ENCODE data around the gene UQCC3.

Gene UQCC3

DNA sequence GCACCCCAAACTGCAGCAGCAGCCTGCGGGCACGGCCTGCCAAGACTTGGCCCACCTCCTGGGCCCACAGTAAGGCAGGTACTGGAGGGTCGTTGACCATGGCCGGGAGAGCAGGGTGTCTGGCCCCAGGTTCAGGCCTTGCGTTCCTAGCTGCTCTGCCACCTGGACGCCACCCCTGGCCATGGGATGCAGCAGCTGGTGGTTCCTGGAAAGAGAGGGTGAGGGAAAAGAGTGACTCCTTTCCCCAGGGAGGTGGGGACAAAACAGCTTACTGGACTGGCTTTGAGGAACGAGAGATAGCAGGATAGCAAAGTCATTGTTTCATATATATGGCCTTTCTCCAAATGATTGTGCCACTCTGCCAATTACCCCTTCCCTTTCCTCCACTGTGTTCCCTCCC lies 33.9 kb downstream of the UQCC3 start:
- TF ChIP-seq, protein P1, sequence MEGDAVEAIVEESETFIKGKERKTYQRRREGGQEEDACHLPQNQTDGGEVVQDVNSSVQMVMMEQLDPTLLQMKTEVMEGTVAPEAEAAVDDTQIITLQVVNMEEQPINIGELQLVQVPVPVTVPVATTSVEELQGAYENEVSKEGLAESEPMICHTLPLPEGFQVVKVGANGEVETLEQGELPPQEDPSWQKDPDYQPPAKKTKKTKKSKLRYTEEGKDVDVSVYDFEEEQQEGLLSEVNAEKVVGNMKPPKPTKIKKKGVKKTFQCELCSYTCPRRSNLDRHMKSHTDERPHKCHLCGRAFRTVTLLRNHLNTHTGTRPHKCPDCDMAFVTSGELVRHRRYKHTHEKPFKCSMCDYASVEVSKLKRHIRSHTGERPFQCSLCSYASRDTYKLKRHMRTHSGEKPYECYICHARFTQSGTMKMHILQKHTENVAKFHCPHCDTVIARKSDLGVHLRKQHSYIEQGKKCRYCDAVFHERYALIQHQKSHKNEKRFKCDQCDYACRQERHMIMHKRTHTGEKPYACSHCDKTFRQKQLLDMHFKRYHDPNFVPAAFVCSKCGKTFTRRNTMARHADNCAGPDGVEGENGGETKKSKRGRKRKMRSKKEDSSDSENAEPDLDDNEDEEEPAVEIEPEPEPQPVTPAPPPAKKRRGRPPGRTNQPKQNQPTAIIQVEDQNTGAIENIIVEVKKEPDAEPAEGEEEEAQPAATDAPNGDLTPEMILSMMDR (IDR thresholded peaks at IDR 0.05; ENCODE audit: insufficient read depth, missing control alignments): no peak
- DNase-seq (ENCODE audit: insufficient read length, low spot score): no peak
- no peak for FAIRE-seq

DNA sequence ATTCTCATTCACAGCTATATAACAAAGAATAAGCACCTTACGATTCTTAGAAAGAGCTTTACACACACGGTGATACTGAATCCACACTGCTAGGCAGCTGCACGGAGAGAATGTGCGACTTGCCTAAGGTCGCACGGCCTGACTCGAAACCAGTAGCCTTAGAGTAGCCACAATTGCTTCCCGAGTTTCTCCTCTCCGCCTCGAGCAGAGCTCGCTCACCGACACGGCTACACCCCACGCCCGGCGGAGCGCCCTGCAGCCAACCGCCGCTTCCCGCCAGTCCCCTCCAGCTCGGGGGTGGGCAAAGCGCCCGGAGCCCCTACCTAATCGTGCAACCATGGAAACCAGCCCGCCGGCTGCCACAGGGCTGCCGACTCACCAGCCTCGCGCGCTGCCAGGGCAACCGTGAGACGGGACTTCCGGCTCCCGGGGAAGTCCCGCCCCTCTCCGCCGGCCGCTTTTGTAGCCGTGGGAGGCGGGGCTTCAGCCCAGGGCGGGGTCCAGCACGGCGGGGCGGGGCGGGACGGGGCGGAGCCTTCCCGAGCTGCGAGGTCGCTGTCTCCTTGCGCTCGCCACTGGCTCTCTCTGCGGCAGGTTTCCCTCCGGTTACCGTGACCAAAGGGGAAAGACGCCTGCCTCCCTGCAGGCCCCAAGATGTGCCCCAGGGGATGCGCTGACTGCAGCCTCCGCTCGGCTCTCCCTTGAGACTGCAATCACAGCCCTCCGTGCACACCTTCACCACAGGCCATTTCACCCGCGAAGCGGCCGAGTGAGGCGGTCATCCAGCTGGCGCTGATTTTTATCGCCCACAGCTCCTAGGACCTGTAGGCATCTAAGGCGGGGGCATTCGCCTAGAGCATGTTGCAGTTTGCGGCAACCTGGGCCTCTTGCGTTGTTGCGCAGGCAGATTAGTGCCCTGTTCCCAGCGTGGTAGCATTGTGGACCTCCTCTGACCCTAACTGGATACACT lies 34.7 kb downstream of the UQCC3 start:
- DNase-seq (ENCODE audit: insufficient read length, low spot score): peak; percentile 84
- no peak for FAIRE-seq
- TF ChIP-seq, protein P1 (IDR thresholded peaks at IDR 0.05; ENCODE audit: insufficient read depth, missing control alignments): no peak

DNA sequence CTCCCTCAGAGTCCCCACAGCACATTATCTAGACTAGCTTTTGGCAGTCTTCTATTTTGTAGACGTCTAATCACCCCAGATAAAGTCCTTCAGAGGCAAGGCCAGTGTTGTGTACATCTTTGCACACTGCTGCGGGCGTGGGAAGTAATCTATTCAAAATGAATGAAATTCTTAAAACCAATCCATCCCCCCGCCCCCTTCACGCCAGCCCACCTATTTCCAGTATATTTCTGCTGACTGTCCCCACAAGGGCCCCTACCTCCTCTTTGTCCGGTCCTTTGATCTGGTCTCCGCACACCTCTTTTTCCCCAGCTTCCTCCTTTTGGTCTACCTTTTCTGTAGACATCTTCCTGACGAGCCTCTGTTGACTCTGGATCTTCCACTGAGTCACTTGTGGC lies 35.4 kb downstream of the UQCC3 start:
- DNase-seq (ENCODE audit: insufficient read length, low spot score) (no peak), FAIRE-seq (no peak)
- TF ChIP-seq, protein P1 (IDR thresholded peaks at IDR 0.05; ENCODE audit: insufficient read depth, missing control alignments): no peak

DNA sequence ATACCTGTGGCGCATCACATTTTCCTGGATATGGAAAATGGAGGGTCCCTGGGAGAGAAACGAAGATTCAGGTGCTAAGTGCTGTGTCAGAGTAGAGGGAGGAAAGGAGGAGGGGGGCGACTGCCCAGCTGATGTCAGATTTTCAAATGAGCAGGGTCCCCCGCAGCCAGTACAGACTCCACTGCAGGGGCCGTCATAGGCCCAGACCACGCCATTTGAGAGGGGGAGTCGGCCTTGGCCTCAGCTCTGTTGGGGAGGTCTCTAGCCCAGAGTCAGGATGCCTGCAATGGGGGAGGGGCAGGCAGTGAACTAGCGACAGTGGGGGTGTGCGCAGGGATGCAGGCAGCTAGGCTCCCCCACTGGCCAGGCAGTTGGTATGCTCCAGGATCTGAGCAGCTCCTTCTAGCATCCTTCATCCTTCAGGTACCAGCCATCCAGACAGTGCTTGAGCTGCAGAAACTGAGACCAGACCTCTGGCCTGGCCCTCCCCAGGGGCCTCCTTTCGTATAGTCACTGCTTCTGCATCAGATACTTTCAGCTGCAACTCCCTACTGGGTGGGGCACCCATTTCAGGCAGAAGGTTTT lies 35.9 kb downstream of the UQCC3 start, which contains the start of the genes BSCL2 and GNG3:
Gene BSCL2, minus strand, starts transcription at position 148 of the 585 bp plus-strand sequence. CDS start 229 bp downstream, outside the sequence.
Gene GNG3, plus strand, starts transcription at position 400 of the 585 bp plus-strand sequence. CDS start 620 bp downstream, outside the sequence.
- DNase-seq (ENCODE audit: insufficient read length, low spot score) (no peak), FAIRE-seq (no peak)
- TF ChIP-seq, protein P1 (IDR thresholded peaks at IDR 0.05; ENCODE audit: insufficient read depth, missing control alignments): no peak

DNA sequence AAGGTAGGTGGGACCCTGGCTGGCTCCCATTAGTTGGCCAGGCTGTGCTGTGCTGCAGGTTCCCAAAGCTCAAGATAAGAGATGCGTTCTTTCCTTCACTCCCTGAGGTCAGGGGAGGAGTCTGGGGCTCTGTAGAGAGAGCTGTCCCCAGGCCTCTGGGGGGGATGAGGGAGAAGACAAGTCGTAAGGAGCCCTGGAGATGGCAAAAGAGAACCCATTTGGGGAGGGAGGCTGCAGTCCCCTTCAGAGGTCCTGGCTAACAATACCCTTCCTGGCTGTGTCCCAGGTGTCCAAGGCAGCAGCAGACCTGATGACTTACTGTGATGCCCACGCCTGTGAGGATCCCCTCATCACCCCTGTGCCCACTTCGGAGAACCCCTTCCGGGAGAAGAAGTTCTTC lies 36.9 kb downstream of the UQCC3 start:
- FAIRE-seq (no peak), DNase-seq (ENCODE audit: insufficient read length, low spot score) (no peak)
- TF ChIP-seq, protein P1 (IDR thresholded peaks at IDR 0.05; ENCODE audit: insufficient read depth, missing control alignments): no peak

DNA sequence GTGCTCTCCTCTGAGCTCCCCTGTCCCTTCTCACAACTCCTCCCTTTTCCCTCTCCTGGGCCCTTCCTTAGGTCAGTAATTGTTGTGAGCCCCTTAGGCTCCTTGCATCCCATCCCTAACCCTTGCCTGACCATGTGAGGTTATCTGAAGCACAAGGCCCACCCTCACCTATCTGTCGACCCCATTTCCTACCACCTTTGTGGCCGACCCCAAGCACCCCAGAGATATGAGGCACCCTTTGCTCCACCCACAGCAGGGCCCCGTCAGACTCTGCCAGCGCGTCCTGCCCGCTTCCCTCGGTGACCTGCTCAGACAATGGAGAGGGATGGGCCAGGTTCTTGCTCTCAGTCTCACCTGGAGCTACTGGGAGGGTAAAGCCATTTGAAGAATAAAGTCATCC lies 37.3 kb downstream of the UQCC3 start:
- TF ChIP-seq, protein P1 (IDR thresholded peaks at IDR 0.05; ENCODE audit: insufficient read depth, missing control alignments): no peak
- no peak for DNase-seq (ENCODE audit: insufficient read length, low spot score)
- no peak for FAIRE-seq

Measured in D721Med (cell line).